Sigmoid colon (tissue), 4 donors: Measurements from ENCODE around the gene MBOAT1.

Source experiments
- POLR2AphosphoS5 ChIP-seq, 4 donors: sonication (generic); formaldehyde crosslinking; IDR thresholded peaks; one replicate each; pipeline ENCODE4 v1.6.1; 2017; ENCODE audit warnings: antibody characterized with exemption in 4 of 4
- TF ChIP-seq, protein P1 (sequence below), 4 experiments: fragments of 450-650 bp in 3 of 4; fragments of 200-600 bp in 1 of 4; IDR thresholded peaks; one replicate each; pipeline ENCODE4 v1.5.1; 2016 to 2019; ENCODE audit warnings: antibody characterized with exemption in 4 of 4, mild to moderate bottlenecking in 3 of 4, moderate library complexity in 2 of 4

DNA sequence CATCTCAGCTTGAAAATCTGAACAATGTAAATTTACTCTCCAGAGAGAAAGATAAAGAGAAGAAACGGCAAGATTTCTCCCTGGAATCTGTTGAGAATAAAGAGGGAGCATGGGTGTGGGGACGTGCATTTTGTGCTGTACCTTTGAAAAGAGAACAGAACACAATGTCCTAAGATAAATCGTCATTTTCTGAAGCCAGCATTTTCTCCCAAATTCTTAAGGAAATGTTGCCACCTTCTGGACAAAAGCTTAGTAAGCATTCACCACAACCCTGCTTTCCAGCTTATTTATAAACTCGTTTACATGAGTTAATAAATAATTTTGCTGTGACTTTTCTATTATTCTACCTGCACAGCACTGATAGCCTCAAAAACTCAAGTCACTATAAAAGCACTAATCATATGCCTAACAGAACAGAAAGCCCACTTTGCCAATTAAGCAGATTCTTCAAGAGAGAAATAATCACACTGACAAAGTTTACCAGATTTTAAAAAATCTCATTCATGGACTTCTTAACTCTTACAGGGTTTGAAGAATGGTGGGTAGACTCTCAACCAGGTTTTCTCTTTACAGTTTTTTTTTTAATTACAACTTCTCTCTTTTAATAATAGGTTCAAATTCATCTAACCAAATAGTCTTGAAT is 155.8 kb downstream of the MBOAT1 start:
- TF ChIP-seq, protein P1, sequence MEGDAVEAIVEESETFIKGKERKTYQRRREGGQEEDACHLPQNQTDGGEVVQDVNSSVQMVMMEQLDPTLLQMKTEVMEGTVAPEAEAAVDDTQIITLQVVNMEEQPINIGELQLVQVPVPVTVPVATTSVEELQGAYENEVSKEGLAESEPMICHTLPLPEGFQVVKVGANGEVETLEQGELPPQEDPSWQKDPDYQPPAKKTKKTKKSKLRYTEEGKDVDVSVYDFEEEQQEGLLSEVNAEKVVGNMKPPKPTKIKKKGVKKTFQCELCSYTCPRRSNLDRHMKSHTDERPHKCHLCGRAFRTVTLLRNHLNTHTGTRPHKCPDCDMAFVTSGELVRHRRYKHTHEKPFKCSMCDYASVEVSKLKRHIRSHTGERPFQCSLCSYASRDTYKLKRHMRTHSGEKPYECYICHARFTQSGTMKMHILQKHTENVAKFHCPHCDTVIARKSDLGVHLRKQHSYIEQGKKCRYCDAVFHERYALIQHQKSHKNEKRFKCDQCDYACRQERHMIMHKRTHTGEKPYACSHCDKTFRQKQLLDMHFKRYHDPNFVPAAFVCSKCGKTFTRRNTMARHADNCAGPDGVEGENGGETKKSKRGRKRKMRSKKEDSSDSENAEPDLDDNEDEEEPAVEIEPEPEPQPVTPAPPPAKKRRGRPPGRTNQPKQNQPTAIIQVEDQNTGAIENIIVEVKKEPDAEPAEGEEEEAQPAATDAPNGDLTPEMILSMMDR (IDR thresholded peaks at IDR 0.05): peak in 2 of 4 experiments; percentile 15 to 37
- no peak for TF ChIP-seq POLR2AphosphoS5 (IDR thresholded peaks at IDR 0.05)
